Neuronal stem cell (in vitro differentiated cells): ENCODE results near the gene CYP2A7.
"Not testable (repeated sequence)": the region's sequence is repeated elsewhere in the genome, so short reads cannot be mapped to it uniquely, and the experiment has no call there.

ENCODE experiments used
- DNase-seq: peaks from one replicate; pipeline ENCODE4 v3.0.0-alpha.2; 2013; ENCODE audit warnings: low spot score
- H2AFZ ChIP-seq: one replicate; pipeline ENCODE4 v1.6.1; 2013; ENCODE audit warnings: mild to moderate bottlenecking, low read length, inconsistent platforms
- H2AK5ac ChIP-seq: 2 replicates; pipeline ENCODE4 v1.6.1; 2013; ENCODE audit warnings: low read depth, mild to moderate bottlenecking, inconsistent platforms, low read length, moderate library complexity, mixed read lengths
- H2BK120ac ChIP-seq: 2 replicates; pipeline ENCODE4 v1.6.1; 2013; ENCODE audit warnings: low read depth, mild to moderate bottlenecking, inconsistent platforms, low read length, moderate library complexity, mixed read lengths
- H2BK12ac ChIP-seq: one replicate; pipeline ENCODE4 v1.6.1; 2013; ENCODE audit warnings: low read length, inconsistent platforms
- H2BK15ac ChIP-seq: 2 replicates; pipeline ENCODE4 v1.6.1; 2013; ENCODE audit warnings: mild to moderate bottlenecking, low read length, inconsistent platforms, mixed read lengths
- H2BK5ac ChIP-seq: one replicate; pipeline ENCODE4 v1.6.1; 2013; ENCODE audit warnings: inconsistent platforms, mild to moderate bottlenecking, low read length, moderate library complexity
- H3K14ac ChIP-seq: one replicate; pipeline ENCODE4 v1.6.1; 2013; ENCODE audit warnings: low read length, inconsistent platforms
- H3K18ac ChIP-seq: 2 replicates; pipeline ENCODE4 v1.6.1; 2013; ENCODE audit warnings: low read length, inconsistent platforms
- H3K23ac ChIP-seq: 2 replicates; pipeline ENCODE4 v1.6.1; 2013; ENCODE audit warnings: low read depth, mild to moderate bottlenecking, mixed read lengths, low read length, inconsistent platforms; ENCODE audit not compliant: poor library complexity
- H3K27ac ChIP-seq: replicated peaks from 3 replicates; pipeline ENCODE4 v1.5.1; 2013; ENCODE audit warnings: low read length, inconsistent platforms
- H3K27me3 ChIP-seq, 3 experiments: 2 replicates each; pipeline ENCODE4 v1.6.1; 2013; ENCODE audit warnings: low read length in 3 of 3, mild to moderate bottlenecking in 2 of 3, inconsistent platforms in 1 of 3, low read depth in 1 of 3, mixed read lengths in 1 of 3, moderate library complexity in 1 of 3; ENCODE audit not compliant: control insufficient read depth in 3 of 3, insufficient read depth in 3 of 3
- H3K36me3 ChIP-seq, 2 donors: replicated peaks in 1 of 2; 2 replicates each; pipeline ENCODE4 v1.6.1; 2013; ENCODE audit warnings: low read length in 2 of 2; ENCODE audit not compliant: control insufficient read depth in 2 of 2, insufficient read depth in 2 of 2
- H3K4ac ChIP-seq: 2 replicates; pipeline ENCODE4 v1.6.1; 2013; ENCODE audit warnings: inconsistent platforms, mild to moderate bottlenecking, low read length, moderate library complexity
- H3K4me1 ChIP-seq, 2 donors: 1 replicate in 1 of 2; 2 replicates in 1 of 2; pipeline ENCODE4 v1.6.1; 2013; ENCODE audit warnings: low read length in 2 of 2, low read depth in 1 of 2; ENCODE audit not compliant: control insufficient read depth in 2 of 2, insufficient read depth in 1 of 2
- H3K4me2 ChIP-seq: one replicate; pipeline ENCODE4 v1.6.1; 2013; ENCODE audit warnings: mild to moderate bottlenecking, low read length, inconsistent platforms; ENCODE audit not compliant: insufficient read depth, poor library complexity, severe bottlenecking
- H3K4me3 ChIP-seq, 2 donors: 2 replicates each; pipeline ENCODE4 v1.5.1; 2013; ENCODE audit warnings: low read length in 2 of 2, mild to moderate bottlenecking in 2 of 2, inconsistent platforms in 1 of 2, moderate library complexity in 1 of 2
- H3K79me1 ChIP-seq: one replicate; pipeline ENCODE4 v1.6.1; 2013; ENCODE audit warnings: low read depth, mild to moderate bottlenecking, inconsistent platforms, low read length, moderate library complexity
- H3K9ac ChIP-seq: one replicate; pipeline ENCODE4 v1.6.1; 2013; ENCODE audit warnings: mild to moderate bottlenecking, low read depth, low read length, inconsistent platforms; ENCODE audit not compliant: poor library complexity
- H3K9me3 ChIP-seq, 2 donors: replicated peaks in 1 of 2; 2 replicates each; pipeline versions ENCODE3 to v1.6.1; 2013; ENCODE audit warnings: low read length in 2 of 2, mild to moderate bottlenecking in 2 of 2, inconsistent platforms in 1 of 2, low read depth in 1 of 2, mixed read lengths in 1 of 2, moderate library complexity in 1 of 2; ENCODE audit not compliant: control insufficient read depth in 2 of 2, insufficient read depth in 1 of 2
- H4K8ac ChIP-seq: one replicate; pipeline ENCODE4 v1.6.1; 2013; ENCODE audit warnings: low read depth, mild to moderate bottlenecking, inconsistent platforms, low read length, moderate library complexity
- H4K91ac ChIP-seq: one replicate; pipeline ENCODE4 v1.6.1; 2013; ENCODE audit warnings: low read length, low read depth, mild to moderate bottlenecking, inconsistent platforms; ENCODE audit not compliant: poor library complexity
- WGBS, 2 donors: extraction: QIAGEN DNeasy Blood & Tissue Kit; methylation state at CpG; one replicate each; pipeline ENCODE4 v1.1.7; 2013; ENCODE audit warnings: missing lambda C conversion rate in 2 of 2, mixed read lengths in 1 of 2; ENCODE audit not compliant: insufficient read length in 2 of 2, insufficient replicate concordance in 1 of 2; ENCODE audit errors: extremely low coverage in 2 of 2; 5-methylcytosine and 5-hydroxymethylcytosine counted together

CYP2A7 gene

GRCh38 chr19:40832431-40832790, 49.6 kb downstream of the CYP2A7 start:
- no CpG with 5 or more reads among the region's 4 CpGs for WGBS, 2 donors
- not testable (repeated sequence) for H3K4me1 ChIP-seq, DNase-seq, H3K36me3 ChIP-seq, H2BK15ac ChIP-seq, H3K9ac ChIP-seq, H3K79me1 ChIP-seq, H2BK5ac ChIP-seq, H2BK120ac ChIP-seq, H2AK5ac ChIP-seq, H3K23ac ChIP-seq, H3K4me3 ChIP-seq, H3K27me3 ChIP-seq, H3K9me3 ChIP-seq, H2AFZ ChIP-seq, H2BK12ac ChIP-seq, H3K4me2 ChIP-seq, H4K8ac ChIP-seq, H3K4ac ChIP-seq, H3K14ac ChIP-seq, H4K91ac ChIP-seq, H3K18ac ChIP-seq, H3K27ac ChIP-seq

- Histone ChIP-seq H2BK15ac (no peak overlapping the region), H3K4me3 (no peak overlapping the region), H2AK5ac (no peak overlapping the region), H3K9me3 (peaks cover 0 to 2% of the 10 kb centered on the region in 2 donors), H2BK120ac (no peak overlapping the region), H2AFZ (no peak overlapping the region), H3K27ac (no peak overlapping the region), H3K18ac (no peak overlapping the region), H3K4me2 (no peak overlapping the region), H4K91ac (no peak overlapping the region), H3K36me3 (peaks cover 4 to 6% of the 10 kb centered on the region in 2 donors), H4K8ac (no peak overlapping the region), H2BK5ac (no peak overlapping the region), H3K27me3 (no peaks in the 10 kb centered on the region), H3K14ac (no peak overlapping the region), H3K4ac (no peak overlapping the region), H3K4me1 (no peaks in the 10 kb centered on the region), H3K79me1 (no peaks in the 10 kb centered on the region), H2BK12ac (no peak overlapping the region), H3K9ac (no peak overlapping the region), H3K23ac (no peak overlapping the region)
- no CpG with 5 or more reads among the region's 7 CpGs for WGBS, 2 donors
- DNase-seq, result no peak
These were observed 50.3 kb downstream of the CYP2A7 start for GRCh38 chr19:40831502-40832430.

- H4K8ac ChIP-seq, H2BK120ac ChIP-seq, H3K27ac ChIP-seq, H3K9me3 ChIP-seq, H3K23ac ChIP-seq, H3K79me1 ChIP-seq, H3K14ac ChIP-seq, H2BK15ac ChIP-seq, H3K4me3 ChIP-seq, H2BK5ac ChIP-seq, H2BK12ac ChIP-seq, H4K91ac ChIP-seq, H3K4me1 ChIP-seq, H3K27me3 ChIP-seq, H3K4ac ChIP-seq, H2AFZ ChIP-seq, H3K4me2 ChIP-seq, DNase-seq, H3K36me3 ChIP-seq, H3K18ac ChIP-seq, H3K9ac ChIP-seq, H2AK5ac ChIP-seq: not testable (repeated sequence)
- WGBS, 2 donors, result no CpG with 5 or more reads among the region's 16 CpGs
These were observed 51.3 kb downstream of the CYP2A7 start for GRCh38 chr19:40830741-40831140.

- Histone ChIP-seq H2BK120ac (no peak overlapping the region), H3K23ac (no peak overlapping the region), H3K18ac (no peak overlapping the region), H3K4me2 (no peak overlapping the region), H3K4me3 (no peak overlapping the region), H3K36me3 (peaks cover 6% of the 10 kb centered on the region in 2 donors), H3K27me3 (no peaks in the 10 kb centered on the region), H2AFZ (no peak overlapping the region), H4K91ac (no peak overlapping the region), H3K27ac (no peak overlapping the region), H2AK5ac (no peak overlapping the region), H3K9ac (no peak overlapping the region), H2BK5ac (no peak overlapping the region), H2BK12ac (no peak overlapping the region), H3K14ac (no peak overlapping the region), H3K9me3 (peaks cover 0 to 2% of the 10 kb centered on the region in 2 donors), H3K4ac (no peak overlapping the region), H2BK15ac (no peak overlapping the region), H4K8ac (no peak overlapping the region), H3K79me1 (no peaks in the 10 kb centered on the region), H3K4me1 (no peaks in the 10 kb centered on the region)
- no peak for DNase-seq
These were observed 52.8 kb downstream of the CYP2A7 start for GRCh38 chr19:40829205-40829604.
